Erythroblast (primary cell): ENCODE results near the gene ZNF423.
A peak's percentile ranks its signal among the peaks of the same experiment; 100 is the strongest.

ENCODE experiments used
- DNase-seq, 2 experiments: peaks; one replicate each; lab custom pipeline; 2025; lab: John Stamatoyannopoulos, UW
- GATA1 ChIP-seq: IDR thresholded peaks from 2 replicates; pipeline ENCODE4 v1.6.1; 2011; ENCODE audit warnings: low read depth, mild to moderate bottlenecking, control low read depth, low read length, moderate library complexity
- POLR2A ChIP-seq: IDR thresholded peaks from 2 replicates; pipeline ENCODE4 v1.6.1; 2011; ENCODE audit warnings: mild to moderate bottlenecking, low read length

Gene ZNF423

GRCh38 chr16:49497466-49497865 lies 358.4 kb downstream of the ZNF423 start:
- no peak for DNase-seq
- no peak for TF ChIP-seq GATA1
- TF ChIP-seq POLR2A = no peak

DNA sequence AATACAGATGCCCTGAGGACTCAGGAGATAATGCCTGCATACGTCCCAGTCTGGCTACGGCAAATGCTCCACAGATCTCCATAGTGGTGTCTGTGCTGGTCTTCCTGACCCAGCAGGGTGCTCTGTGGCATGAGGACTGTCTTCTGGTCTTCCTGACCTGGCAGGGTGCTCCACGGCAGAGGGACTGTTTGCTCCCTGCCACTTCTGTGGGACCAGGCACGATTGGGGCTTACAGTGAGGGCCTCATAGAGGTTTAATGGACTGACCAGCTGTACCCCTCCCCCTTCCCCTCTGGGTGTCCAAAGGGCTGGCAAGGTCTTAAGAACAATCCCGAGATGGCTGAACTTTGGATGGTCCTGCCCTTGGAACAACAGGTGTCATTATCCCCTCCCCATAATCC lies 359.3 kb downstream of the ZNF423 start:
- TF ChIP-seq POLR2A (no peak), GATA1 (no peak)
- no peak for DNase-seq

- DNase-seq = no peak
- no peak for TF ChIP-seq GATA1
- no peak for TF ChIP-seq POLR2A
These were observed 360.1 kb downstream of the ZNF423 start for GRCh38 chr16:49495596-49496355.

- TF ChIP-seq POLR2A (no peak), GATA1 (no peak)
- no peak for DNase-seq
These were observed 360.9 kb downstream of the ZNF423 start for GRCh38 chr16:49494891-49495566.

DNA sequence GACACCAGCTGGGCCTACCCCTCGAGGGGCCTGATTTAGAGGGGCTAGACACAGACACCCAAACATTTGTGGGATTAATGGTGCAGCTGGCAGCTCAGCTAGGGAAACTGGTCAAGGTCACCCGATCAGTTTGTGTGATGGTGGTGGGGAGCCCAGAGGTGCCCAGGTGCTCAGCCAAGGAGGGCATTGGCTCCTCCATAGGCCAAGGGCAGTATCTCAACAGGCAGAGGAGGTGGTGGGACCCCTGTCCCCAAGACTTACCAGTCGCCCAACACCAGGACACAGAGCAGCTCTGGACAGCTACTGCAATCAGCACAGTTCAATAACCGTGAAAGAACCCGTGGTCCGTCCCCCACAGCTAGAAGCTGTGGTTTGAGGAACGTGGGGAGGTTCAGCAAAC lies 361.4 kb downstream of the ZNF423 start:
- DNase-seq = no peak
- TF ChIP-seq POLR2A = no peak
- no peak for TF ChIP-seq GATA1

DNA sequence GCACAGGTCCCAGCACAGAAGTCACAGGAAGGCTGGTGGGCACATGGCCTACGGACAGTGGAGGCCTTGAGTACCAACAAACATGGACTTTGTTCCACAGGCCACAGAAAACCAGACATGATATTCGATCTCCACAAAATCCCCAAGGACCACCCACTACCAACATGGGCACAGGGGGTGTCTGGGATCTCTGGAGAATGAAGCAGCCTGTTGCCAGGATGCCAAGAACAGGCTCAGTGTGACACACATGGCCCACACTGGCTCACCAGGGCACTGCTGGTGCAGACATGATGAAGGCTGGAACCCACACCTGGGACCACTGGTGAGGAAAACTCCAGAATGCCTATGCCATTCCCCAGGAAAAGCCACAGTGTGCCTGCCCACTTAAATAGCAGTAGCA lies 362.1 kb downstream of the ZNF423 start:
- DNase-seq = no peak
- TF ChIP-seq POLR2A (no peak), GATA1 (no peak)

DNA sequence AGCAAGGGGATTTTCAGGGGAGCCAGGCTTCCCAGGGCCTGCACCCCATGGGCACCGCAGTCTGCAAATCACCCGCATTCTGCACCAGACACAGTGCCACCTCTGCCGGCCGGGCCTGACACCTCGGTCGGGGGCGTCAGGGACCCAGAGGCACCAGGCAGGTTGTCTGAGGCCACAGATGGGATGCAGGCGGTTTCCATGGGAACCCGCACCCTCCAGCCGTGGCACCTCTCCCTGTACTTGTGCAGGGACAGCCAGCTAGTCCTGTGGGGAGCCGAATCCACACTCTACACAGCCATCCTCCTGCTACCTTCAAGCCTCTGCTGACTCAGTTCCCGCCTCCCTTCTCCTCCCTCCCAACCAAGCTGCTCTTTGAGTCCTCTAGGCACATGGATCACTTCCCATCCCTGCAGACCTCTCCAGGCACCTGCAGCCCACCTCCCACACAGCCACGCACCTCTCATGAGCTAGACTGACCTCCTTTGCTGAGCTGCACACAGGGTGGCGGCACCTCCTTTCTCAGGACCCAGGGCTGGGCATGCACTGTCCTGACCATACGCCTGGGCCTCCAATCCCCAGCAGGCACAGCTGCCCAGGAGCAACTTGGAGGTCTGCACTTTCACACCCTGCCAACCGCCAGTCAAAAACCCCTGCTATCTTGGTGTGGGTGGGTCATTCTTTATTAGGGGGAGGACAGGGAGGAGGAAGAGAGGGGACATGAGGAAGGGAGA lies 362.9 kb downstream of the ZNF423 start:
- DNase-seq = no peak
- TF ChIP-seq GATA1 (no peak), POLR2A (no peak)

- peak; percentile 4 to 33 for DNase-seq
- TF ChIP-seq GATA1 = no peak
- TF ChIP-seq POLR2A = no peak
These were observed 363.8 kb downstream of the ZNF423 start for GRCh38 chr16:49491771-49492761.

GRCh38 chr16:49491106-49491670 lies 364.7 kb downstream of the ZNF423 start:
- TF ChIP-seq GATA1 = no peak
- no peak for TF ChIP-seq POLR2A
- DNase-seq = no peak

DNA sequence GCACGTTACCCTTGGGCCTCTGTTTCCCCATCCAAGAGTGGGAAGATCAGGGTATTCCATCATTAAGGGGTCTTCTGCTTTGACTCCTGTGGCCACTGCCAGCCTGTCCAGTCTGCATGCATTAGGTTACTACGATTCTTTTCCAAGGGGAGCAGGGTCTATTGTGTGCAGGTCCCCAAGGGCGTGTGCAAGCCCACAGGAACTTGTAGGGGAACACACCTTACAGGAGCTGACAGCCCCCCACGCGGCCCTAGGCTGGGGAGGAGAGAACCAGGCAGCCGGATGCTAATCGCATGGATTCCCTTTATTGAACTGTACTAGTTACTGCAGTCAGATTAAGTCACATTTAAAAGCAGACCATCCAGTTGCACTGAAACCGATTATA lies 365.6 kb downstream of the ZNF423 start:
- TF ChIP-seq POLR2A (no peak), GATA1 (no peak)
- no peak for DNase-seq

DNA sequence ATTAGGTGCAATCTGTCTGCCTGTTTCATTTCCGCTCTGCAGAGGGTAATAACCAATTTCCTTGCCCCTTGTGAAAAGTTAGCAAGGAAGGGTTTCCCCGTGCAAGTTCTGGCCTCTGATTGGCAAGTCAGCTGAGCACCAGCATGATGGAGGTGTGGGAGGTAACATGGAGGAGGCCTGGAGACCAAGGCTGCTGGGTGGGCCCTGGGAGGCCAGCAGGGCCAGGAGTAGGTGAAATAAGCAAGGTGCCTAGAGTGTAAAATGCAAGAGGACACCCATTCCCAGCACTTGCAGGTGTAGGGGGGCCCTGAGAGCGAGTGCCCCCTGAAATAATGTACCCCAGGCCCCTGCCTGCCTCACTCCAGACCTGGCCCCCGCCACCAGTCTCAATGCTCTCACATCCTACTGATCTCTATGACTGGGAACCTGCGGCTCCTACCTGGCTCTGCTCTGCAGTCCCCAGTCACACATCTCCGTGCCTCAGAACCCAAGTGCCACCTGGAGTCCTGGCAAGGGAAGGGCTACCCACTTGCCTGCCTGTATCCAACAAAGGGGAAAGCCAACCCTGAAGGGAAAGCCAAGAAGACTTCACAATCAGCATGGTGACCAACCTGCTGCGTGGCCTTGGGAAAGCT lies 366.1 kb downstream of the ZNF423 start:
- TF ChIP-seq GATA1 (no peak), POLR2A (no peak)

GRCh38 chr16:49488740-49489525 lies 367.0 kb downstream of the ZNF423 start:
- DNase-seq = no peak
- TF ChIP-seq POLR2A = no peak
- TF ChIP-seq GATA1 = no peak

More for the DNA sequence above, 366.1 kb downstream of the ZNF423 start:
- DNase-seq = no peak

GRCh38 chr16:49488336-49488735 lies 367.6 kb downstream of the ZNF423 start:
- no peak for TF ChIP-seq POLR2A
- TF ChIP-seq GATA1 = no peak
- DNase-seq = no peak
